ENCODE measurements around the gene FBXO28.

FBXO28 gene

DNA sequence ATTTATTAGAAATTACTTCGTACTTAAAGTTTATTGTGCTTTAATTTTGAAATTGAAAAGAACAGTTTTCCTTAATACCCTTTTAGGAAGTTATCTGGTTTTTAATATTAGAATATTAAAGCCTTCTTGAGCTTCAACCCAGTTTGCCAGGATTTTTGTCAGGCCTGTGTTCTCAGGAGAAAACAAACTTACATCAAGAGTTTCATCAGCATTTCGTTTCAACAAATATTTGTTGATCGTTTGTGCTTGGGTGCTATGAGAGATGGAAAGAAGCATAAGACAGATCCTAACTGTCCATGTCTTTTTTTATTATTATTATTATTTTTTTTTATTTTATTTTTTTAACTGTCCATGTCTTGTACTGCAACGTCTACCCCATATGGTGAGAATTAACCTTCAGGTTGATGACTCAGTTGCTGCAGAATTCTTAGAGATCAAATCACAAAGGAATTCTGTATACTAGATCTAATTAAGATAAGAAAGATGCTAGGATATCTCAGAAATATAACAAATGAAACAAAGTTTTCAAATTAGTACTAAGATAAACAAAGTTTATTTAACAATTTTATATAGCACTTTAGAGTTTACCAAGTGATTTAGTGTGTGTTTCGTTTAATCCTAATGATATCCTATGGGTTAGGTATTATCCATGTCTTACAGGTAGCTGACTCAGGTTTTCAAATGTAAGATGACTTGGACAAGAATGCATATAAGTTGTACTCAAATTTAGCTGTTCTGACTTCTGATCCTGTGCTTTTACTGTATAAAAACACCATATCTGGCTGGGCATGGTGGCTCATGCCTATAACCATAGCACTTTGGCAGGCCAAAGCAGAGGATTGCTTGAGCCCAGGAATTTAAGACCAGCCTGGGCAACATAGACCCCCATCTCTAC lies 14.3 kb downstream of the FBXO28 start:
- TF ChIP-seq CTCF (IDR thresholded peaks at IDR 0.05; ENCODE audit: low read depth, low read length): no peak
- DNase-seq (ENCODE audit: extremely low read depth, low read depth): no peak

DNA sequence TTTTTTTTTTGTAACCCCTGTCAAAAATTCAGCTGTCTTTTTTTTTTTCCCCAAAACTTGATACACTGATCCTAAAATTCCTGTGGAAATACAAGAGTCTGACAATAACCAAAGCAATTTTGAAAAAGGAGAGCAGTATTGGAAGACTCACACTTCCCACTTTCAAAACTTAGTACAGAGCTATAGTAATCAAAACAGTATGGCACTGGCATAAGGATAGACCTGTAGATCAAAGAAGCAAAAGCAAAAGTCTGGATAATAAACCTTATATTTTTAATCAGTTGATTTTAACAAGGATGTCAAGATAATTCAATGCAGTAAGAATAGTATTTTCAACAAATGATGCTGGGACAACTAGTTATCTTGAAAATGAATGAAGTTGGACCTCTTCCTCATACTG lies 17.3 kb downstream of the FBXO28 start:
- no peak for TF ChIP-seq CTCF (IDR thresholded peaks at IDR 0.05; ENCODE audit: low read depth, low read length)

DNA sequence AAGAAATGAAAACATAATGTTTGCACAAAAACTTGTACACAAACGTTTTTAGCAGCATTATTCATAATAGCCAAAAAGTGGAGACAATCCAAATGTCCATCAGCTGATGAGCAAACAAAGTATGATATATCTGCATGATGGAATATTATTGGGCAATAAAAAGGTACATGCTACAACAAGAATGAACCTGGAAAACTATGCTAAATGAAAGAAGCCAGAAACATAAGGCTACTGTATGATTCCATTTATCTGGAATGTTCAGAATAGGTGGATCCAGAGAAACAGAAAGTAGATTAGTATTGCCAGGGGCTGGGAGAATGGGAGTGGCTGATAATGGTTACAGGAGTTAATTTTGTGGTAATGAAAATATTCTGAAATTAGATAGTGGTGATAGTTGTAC lies 19.0 kb downstream of the FBXO28 start:
- TF ChIP-seq CTCF (IDR thresholded peaks at IDR 0.05; ENCODE audit: low read depth, low read length): no peak
- no peak for DNase-seq (ENCODE audit: extremely low read depth, low read depth)

More for the DNA sequence above, 17.3 kb downstream of the FBXO28 start:
- DNase-seq (ENCODE audit: extremely low read depth, low read depth): no peak

GRCh38 chr1:224133741-224134299 lies 19.9 kb downstream of the FBXO28 start:
- no peak for DNase-seq (ENCODE audit: extremely low read depth, low read depth)
- no peak for TF ChIP-seq CTCF (IDR thresholded peaks at IDR 0.05; ENCODE audit: low read depth, low read length)

- no peak for TF ChIP-seq CTCF (IDR thresholded peaks at IDR 0.05; ENCODE audit: low read depth, low read length)
- no peak for DNase-seq (ENCODE audit: extremely low read depth, low read depth)
Measured at GRCh38 chr1:224137518-224137917, 23.6 kb downstream of the FBXO28 start.

DNA sequence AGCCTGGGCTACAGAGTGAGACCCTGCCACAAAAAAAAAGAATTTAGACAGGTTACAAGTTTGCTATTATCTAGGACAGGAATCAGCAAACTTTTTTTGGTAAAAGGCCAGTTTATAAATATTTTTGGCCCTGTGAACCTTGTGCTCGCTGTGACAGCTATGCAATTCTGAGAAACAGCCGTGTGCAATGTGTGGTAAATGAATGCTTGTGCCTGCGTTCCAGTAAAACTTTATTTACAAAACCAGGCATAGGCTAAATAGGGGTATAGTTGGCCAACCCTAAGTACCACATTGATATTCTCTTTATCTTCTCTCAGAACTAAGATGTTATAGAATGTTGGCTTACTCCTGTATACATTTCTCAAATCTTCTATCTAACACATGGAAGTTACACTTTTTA lies 24.3 kb downstream of the FBXO28 start:
- TF ChIP-seq CTCF (IDR thresholded peaks at IDR 0.05; ENCODE audit: low read depth, low read length): no peak
- DNase-seq (ENCODE audit: extremely low read depth, low read depth): no peak

DNA sequence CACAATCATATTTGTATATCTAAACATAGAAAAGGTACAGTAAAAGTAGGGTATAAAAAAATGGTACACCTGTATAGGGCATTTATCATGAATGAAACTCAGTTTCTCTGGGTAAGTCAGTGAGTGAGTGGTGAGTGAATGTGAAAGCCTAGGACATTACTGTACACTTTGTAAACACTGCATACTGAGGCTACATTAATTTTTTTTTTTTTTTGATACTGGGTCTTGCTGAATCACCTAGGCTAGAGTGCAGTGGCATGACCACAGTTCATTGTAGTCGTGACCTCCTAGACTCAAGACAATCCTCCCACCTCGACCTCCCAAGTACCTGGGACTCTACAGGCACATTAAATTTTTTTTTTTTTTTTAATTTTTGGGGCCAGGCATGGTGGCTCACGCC lies 27.8 kb downstream of the FBXO28 start:
- TF ChIP-seq CTCF (IDR thresholded peaks at IDR 0.05; ENCODE audit: low read depth, low read length): no peak
- no peak for DNase-seq (ENCODE audit: extremely low read depth, low read depth)

Data from AG09319 (cell line).